Caco-2 (cell line): Measurements from ENCODE around the gene RIOK1. TPM values are rescaled to one million over a fixed set of nuclear protein-coding genes. Genes with fewer than 3 reads are reported as not detected.
"Not testable (repeated sequence)": the region's sequence is repeated elsewhere in the genome, so short reads cannot be mapped to it uniquely, and the experiment has no call there.

Experiments used
- BruUV-seq: library from RNA; stranded (reverse); fragments of 400-500 nt; replicated peaks from 2 replicates; lab custom pipeline; 2021; lab: Mats Ljungman, UMichigan
- CTCF ChIA-PET: fragments of 300-600 bp; sonication (Branson Sonifier 250); formaldehyde crosslinking; loops from one replicate; lab custom pipeline; 2022; ENCODE audit warnings: antibody characterized with exemption; lab: Charles Lee
- POLR2A ChIA-PET: fragments of 300-600 bp; sonication (Branson Sonifier 250); formaldehyde crosslinking; loops from one replicate; lab custom pipeline; 2022; ENCODE audit warnings: antibody characterized with exemption; lab: Charles Lee
- DNase-seq, 2 experiments: peaks; one replicate each; pipeline versions ENCODE4 v3.0.0 to v3.0.0-alpha.2; 2020 to 2022
- H3K27me3 ChIP-seq: replicated peaks from 2 replicates; pipeline ENCODE4 v1.6.0; 2011; ENCODE audit warnings: low read length; ENCODE audit not compliant: control insufficient read depth, insufficient read depth
- H3K36me3 ChIP-seq: 2 replicates; pipeline ENCODE4 v1.5.1; 2011; ENCODE audit warnings: low read length; ENCODE audit not compliant: control insufficient read depth, insufficient read depth
- H3K4me1 ChIP-seq: fragments of 250-450 bp; sonication (Bioruptor Pico); 2 replicates; pipeline ENCODE4 v1.5.1; 2020; ENCODE audit warnings: mild to moderate bottlenecking
- H3K4me3 ChIP-seq: 2 replicates; pipeline ENCODE4 v1.5.1; 2011; ENCODE audit warnings: low read depth, mild to moderate bottlenecking, control low read depth, low read length
- H3K9me3 ChIP-seq: fragments of 250-450 bp; sonication (Bioruptor Pico); 2 replicates; pipeline ENCODE4 v1.5.1; 2020; ENCODE audit warnings: mild to moderate bottlenecking, moderate library complexity
- H3K27ac Mint-ChIP-seq: one replicate; pipeline ENCODE4 v1.8.0; 2022; ENCODE audit warnings: mixed read lengths; ENCODE audit not compliant: unreplicated experiment
- H3K27me3 Mint-ChIP-seq: one replicate; pipeline ENCODE4 v1.8.0; 2022; ENCODE audit warnings: mixed read lengths; ENCODE audit not compliant: insufficient read depth, unreplicated experiment
- H3K36me3 Mint-ChIP-seq: one replicate; pipeline ENCODE4 v1.8.0; 2022; ENCODE audit warnings: mild to moderate bottlenecking, mixed read lengths; ENCODE audit not compliant: insufficient read depth, unreplicated experiment
- H3K4me1 Mint-ChIP-seq: one replicate; pipeline ENCODE4 v1.8.0; 2022; ENCODE audit warnings: low read depth, mixed read lengths; ENCODE audit not compliant: unreplicated experiment
- H3K4me3 Mint-ChIP-seq: one replicate; pipeline ENCODE4 v1.8.0; 2022; ENCODE audit warnings: mild to moderate bottlenecking, moderate library complexity, mixed read lengths; ENCODE audit not compliant: unreplicated experiment
- H3K9me3 Mint-ChIP-seq: one replicate; pipeline ENCODE4 v1.8.0; 2022; ENCODE audit warnings: mixed read lengths; ENCODE audit not compliant: unreplicated experiment
- CTCF ChIP-seq, 2 experiments: fragments of 200-600 bp in 1 of 2; IDR thresholded peaks; 1 replicate in 1 of 2; 2 replicates in 1 of 2; pipeline versions ENCODE4 v1.5.1 to v1.8.0; 2011 to 2022; ENCODE audit warnings: antibody characterized with exemption in 1 of 2, control low read depth in 1 of 2, inconsistent platforms in 1 of 2, low read depth in 1 of 2, low read length in 1 of 2, mild to moderate bottlenecking in 1 of 2, moderate library complexity in 1 of 2; ENCODE audit not compliant: insufficient read depth in 1 of 2, severe bottlenecking in 1 of 2, unreplicated experiment in 1 of 2
- intact Hi-C: fragments of 100-400 bp; cut with micrococcal nuclease; formaldehyde crosslinking; loops from one replicate; pipeline ENCODE4 v1.10.0; 2022; ENCODE audit not compliant: unreplicated experiment
- total RNA-seq: library from RNA; stranded (reverse); gene quantifications from 2 replicates; pipeline ENCODE4 v1.2.3, GENCODE V29; 2022

The RIOK1 gene
- total RNA-seq, 1 experiment from 2014 or later, result 36.1 TPM

GRCh38 chr6:7452898-7453297, 63.3 kb downstream of the RIOK1 start:
- intact Hi-C loops, result no loop called here
- Histone ChIP-seq H3K4me1 (0 out of 2 replicates have a peak, but pooled peaks cover 8% of the 10 kb centered on the region), H3K27me3 (no peaks in the 10 kb centered on the region), H3K4me3 (no peak overlapping the region), H3K9me3 (no peaks in the 10 kb centered on the region), H3K36me3 (no peaks in the 10 kb centered on the region)
- no peaks in the 10 kb centered on the region for H3K27me3 Mint-ChIP-seq
- H3K4me1 Mint-ChIP-seq, result peaks cover 7% of the 10 kb centered on the region
- no peak for TF ChIP-seq CTCF (IDR thresholded peaks at IDR 0.05; ENCODE audit: insufficient read depth in 1 of 2, low read depth in 1 of 2, low read length in 1 of 2, severe bottlenecking in 1 of 2, unreplicated experiment in 1 of 2)
- H3K36me3 Mint-ChIP-seq, result no peaks in the 10 kb centered on the region
- BruUV-seq, result no TSS peak
- H3K4me3 Mint-ChIP-seq, result no peak overlapping the region
- DNase-seq, result no peak
- no peak overlapping the region for H3K27ac Mint-ChIP-seq
- ChIA-PET CTCF (no interaction called here), POLR2A (no interaction called here)
- H3K9me3 Mint-ChIP-seq, result peaks cover 9% of the 10 kb centered on the region

GRCh38 chr6:7454696-7455358, 65.2 kb downstream of the RIOK1 start:
- DNase-seq, result no peak
- Mint-ChIP-seq H3K27ac (no peak overlapping the region), H3K27me3 (no peaks in the 10 kb centered on the region), H3K36me3 (no peaks in the 10 kb centered on the region), H3K4me3 (no peak overlapping the region), H3K9me3 (peaks cover 9% of the 10 kb centered on the region), H3K4me1 (no peaks in the 10 kb centered on the region)
- H3K4me3 ChIP-seq, result no peak overlapping the region
- BruUV-seq, result no TSS peak
- H3K36me3 ChIP-seq, result no peaks in the 10 kb centered on the region
- no peak for TF ChIP-seq CTCF (IDR thresholded peaks at IDR 0.05; ENCODE audit: insufficient read depth in 1 of 2, low read depth in 1 of 2, low read length in 1 of 2, severe bottlenecking in 1 of 2, unreplicated experiment in 1 of 2)
- ChIA-PET CTCF (no interaction called here), POLR2A (no interaction called here)
- H3K4me1 ChIP-seq, result 0 out of 2 replicates have a peak, but pooled peaks cover under 1% of the 10 kb centered on the region
- H3K9me3 ChIP-seq, result no peaks in the 10 kb centered on the region
- intact Hi-C loops, result no loop called here
- H3K27me3 ChIP-seq, result no peaks in the 10 kb centered on the region

GRCh38 chr6:7456302-7456701, 66.7 kb downstream of the RIOK1 start:
- H3K9me3 Mint-ChIP-seq, POLR2A ChIA-PET, intact Hi-C loops, H3K4me3 ChIP-seq, H3K4me1 ChIP-seq, H3K9me3 ChIP-seq, H3K27ac Mint-ChIP-seq, CTCF ChIA-PET, H3K4me3 Mint-ChIP-seq, H3K4me1 Mint-ChIP-seq, H3K36me3 Mint-ChIP-seq, H3K27me3 ChIP-seq, H3K27me3 Mint-ChIP-seq, DNase-seq, H3K36me3 ChIP-seq, BruUV-seq: not testable (repeated sequence)
